Renal pelvis (tissue), 4 donors: ENCODE data around the gene ALDH1A3. TPM values are rescaled to one million over a fixed set of nuclear protein-coding genes. Genes with fewer than 3 reads are reported as not detected.

Experiments used
- DNase-seq: peaks from one replicate; pipeline ENCODE4 v3.0.0-alpha.2; 2013
- polyA plus RNA-seq, 3 donors: library from polyadenylated mRNA; unstranded; fragments of 120-200 nt; gene quantifications; one replicate each; pipeline ENCODE4 v1.2.1, GENCODE V29; 2013; ENCODE audit not compliant: insufficient read length in 3 of 3

ALDH1A3 gene
- polyA plus RNA-seq, 3 donors = 2.1 to 5.5 (median 4.4) TPM

GRCh38 chr15:100901296-100901695 lies 21.7 kb downstream of the ALDH1A3 start:
- no peak for DNase-seq

DNA sequence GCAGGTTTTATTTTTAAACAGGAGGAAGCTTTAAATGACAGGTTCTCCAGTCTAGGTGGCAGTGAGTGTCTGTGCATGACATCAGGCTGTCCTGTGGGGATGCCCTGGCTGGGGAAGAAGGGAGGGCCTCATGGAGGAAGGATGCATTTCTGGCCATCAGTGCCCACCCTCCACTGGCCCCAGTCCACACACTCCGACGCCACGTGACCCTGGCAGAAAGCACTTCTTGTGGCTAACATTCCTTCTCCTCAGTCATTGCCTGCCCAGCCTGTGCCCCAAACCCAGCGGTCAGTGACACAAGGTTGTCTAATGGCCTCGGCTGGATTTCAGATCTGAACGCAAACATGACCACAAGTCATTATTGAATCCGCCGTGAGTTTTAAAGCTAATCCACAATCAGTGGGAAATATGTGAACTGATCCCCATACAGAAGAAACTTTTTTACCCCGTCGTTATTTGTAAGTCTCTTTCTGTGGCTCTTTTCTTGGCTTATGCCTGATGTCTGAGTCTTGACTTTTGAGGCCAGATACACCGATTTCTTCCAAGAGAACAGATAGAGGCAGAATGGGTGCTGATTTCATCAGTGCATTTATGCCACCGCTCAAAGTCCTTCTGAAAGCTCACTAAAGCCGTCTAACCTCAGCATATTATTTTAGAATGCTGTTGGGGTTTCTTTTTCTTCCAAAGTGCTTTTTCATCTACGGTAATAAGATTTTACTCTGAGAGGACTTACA lies 22.2 kb downstream of the ALDH1A3 start:
- no peak for DNase-seq

- peak; percentile 84 for DNase-seq
These were observed 23.0 kb downstream of the ALDH1A3 start for GRCh38 chr15:100902436-100903167.

GRCh38 chr15:100903168-100903554 lies 23.5 kb downstream of the ALDH1A3 start:
- DNase-seq = no peak

DNA sequence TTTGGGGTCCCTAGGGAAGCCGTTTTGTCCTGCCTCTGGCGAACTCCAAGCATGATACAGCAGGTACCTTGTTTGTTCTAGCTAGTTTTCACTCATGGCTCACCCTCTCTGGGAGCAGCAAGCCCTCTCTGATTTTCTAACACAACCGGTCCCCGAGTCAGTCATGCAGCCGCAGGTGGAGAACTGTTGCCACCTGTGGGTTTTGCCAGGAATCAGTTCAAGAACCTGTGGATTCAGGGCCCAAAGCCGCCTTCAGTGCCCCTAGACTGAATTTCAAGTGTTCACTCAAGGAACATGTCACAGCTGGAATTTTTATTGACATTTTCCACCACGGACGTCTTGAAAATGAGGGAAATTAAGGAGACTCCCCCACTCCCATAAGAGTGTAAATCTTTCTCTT lies 26.2 kb downstream of the ALDH1A3 start:
- DNase-seq = no peak

GRCh38 chr15:100908466-100908865 lies 28.8 kb downstream of the ALDH1A3 start:
- no peak for DNase-seq

DNA sequence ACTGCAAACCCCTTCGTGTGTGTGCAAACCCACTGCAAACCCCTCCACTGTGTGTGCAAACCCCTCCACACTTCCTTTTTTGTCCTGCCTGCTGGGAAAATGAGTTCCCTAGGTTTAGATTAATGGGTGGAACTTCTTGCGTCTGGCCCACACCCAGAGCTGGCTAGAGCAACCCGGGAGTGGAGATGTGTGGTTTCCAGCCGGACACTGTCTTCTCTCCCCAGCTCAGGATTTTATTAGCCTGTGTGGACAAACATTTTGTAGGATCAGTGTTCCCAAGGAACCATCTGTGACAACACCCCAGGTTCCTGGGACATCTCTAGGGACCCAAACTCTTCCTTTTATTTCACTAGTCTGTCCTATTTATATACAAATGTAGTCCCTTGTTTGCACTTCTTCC lies 29.9 kb downstream of the ALDH1A3 start:
- no peak for DNase-seq

DNA sequence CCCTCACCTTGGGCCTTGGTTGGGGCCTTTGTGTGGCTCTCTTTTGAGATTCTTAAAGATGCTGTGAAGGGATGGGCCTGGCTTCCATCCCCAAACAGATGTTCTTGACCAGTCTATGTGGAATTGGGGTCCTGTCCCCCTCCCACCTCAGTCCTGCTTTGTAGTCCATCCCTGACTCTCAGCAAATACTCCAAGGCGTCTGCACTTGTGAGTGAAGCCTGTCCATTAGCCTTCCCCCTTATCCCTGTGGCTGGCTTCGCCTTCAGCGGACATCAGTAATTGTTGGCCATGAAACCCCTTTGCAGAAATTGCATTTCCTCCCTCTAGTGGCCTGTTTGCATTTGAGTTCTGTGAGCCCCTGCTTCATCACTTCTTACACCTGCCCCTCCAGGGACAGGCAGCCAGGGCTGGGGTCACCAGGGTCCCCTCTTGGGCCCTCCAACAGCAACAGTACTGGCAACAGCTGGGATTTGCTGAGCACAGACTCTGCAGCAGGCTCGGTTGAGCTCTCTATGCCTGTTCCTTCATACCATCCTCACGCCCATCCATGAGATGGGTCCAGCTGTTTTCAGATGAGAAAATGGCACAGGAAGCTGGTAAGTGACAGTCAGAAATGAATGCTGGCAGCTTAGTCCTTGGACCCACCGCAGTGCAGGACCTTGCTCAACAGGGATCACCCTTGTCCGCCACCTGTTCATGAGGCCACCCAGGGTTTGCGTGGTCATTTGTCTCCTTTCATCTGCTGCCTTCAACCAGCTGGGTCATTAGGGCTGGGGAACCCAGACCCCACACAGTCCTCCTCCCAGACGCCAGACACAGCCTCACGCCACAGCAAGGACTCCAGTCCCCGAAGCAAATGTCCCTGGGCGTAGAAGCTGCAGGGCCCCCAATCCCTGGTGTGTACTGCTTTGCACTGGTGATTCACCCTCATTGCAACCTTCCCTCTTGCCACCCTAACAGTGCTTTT lies 30.6 kb downstream of the ALDH1A3 start:
- no peak for DNase-seq

- DNase-seq = no peak
These were observed 31.5 kb downstream of the ALDH1A3 start for GRCh38 chr15:100911086-100911485.

GRCh38 chr15:100913961-100914360 lies 34.3 kb downstream of the ALDH1A3 start:
- no peak for DNase-seq

DNA sequence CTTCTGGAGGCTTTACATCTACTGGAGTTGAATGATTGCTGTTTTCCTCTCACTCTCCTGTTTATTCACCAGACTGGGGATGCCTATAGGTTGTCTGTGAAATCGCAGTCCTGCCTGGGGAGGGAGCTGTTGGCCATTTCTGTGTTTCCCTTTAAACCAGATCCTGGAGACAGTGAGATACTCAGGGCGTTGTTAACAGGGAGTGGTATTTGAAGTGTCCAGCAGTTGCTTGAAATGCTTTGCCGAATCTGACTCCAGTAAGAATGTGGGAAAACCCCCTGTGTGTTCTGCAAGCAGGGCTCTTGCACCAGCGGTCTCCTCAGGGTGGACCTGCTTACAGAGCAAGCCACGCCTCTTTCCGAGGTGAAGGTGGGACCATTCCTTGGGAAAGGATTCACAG lies 35.2 kb downstream of the ALDH1A3 start:
- DNase-seq = no peak

DNA sequence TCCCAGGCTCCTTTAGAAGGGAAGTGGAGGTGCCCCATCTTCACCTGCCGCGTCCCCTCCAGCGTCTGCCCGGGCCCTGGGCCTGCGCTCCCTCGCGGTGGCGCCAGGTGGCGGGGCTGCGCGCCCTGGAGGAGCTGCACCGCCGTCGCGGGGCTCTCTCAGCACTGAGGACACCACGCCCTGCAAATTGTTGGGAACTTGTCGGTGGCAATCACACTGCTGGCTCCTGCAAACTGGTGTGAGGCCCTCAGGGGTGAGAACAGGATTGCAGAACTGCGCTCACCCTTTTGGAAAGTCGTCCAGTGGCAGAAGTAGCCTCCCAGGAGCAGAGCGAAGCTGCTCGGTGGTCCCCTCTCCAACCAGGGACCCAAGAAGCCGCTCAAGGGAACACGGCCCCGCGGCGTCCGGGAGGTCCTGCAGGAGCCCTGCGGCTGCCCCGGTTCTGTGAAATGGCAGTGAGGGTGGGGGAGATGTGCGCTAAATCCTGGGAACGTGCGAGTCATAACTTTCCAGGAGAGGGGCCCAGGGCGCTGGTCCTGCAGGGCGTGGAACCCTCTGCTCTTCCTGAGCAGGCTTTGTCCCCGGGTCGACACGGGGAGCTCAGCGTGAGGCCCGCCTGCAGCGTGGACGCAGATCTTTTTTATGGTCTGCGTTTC lies 38.5 kb downstream of the ALDH1A3 start:
- DNase-seq = no peak

GRCh38 chr15:100918690-100919480 lies 39.3 kb downstream of the ALDH1A3 start, which contains the start of gene LRRK1:
Gene LRRK1, plus strand, starts transcription at chr15:100919357. Its CDS starts 5,276 bp downstream, at chr15:100924633.
- DNase-seq = no peak

- no peak for DNase-seq
These were observed 40.1 kb downstream of the ALDH1A3 start for GRCh38 chr15:100919481-100920405.

GRCh38 chr15:100920516-100921135 lies 41.0 kb downstream of the ALDH1A3 start:
- DNase-seq = no peak

- no peak for DNase-seq
These were observed 42.8 kb downstream of the ALDH1A3 start for GRCh38 chr15:100922192-100923040.

- no peak for DNase-seq
These were observed 43.4 kb downstream of the ALDH1A3 start for GRCh38 chr15:100923076-100923475.

GRCh38 chr15:100923902-100924301 lies 44.3 kb downstream of the ALDH1A3 start:
- DNase-seq = no peak
